ENCODE data around the gene FHL3. TPM values are rescaled to one million over a fixed set of nuclear protein-coding genes. Genes with fewer than 3 reads are reported as not detected.

Gene FHL3
- total RNA-seq, 4 donors from 2014 or later: 20.1 to 25.8 (median 21.9) TPM

- intact Hi-C loops (cut with DNase I; ENCODE audit: low total_unique reads): loop anchor here (10.0 kb wide), 1 partner anchor 808 kb away; no protein-coding TSS in a partner anchor
- TF ChIP-seq POLR2A (IDR thresholded peaks at IDR 0.05): no peak
- WGBS, 2 donors: 65 to 67% methylated on average over 8 of the region's 8 CpGs
- H3K4me3 ChIP-seq (ENCODE audit: low read depth, poor library complexity, severe bottlenecking): no peak overlapping the region
- no peak for DNase-seq (ENCODE audit: low spot score in 2 of 2)
Measured at GRCh38 chr1:38026592-38027200, 21.4 kb upstream of the FHL3 start.

- intact Hi-C loops (cut with DNase I; ENCODE audit: low total_unique reads): loop anchor here (10.0 kb wide), 1 partner anchor 809 kb away; no protein-coding TSS in a partner anchor
- DNase-seq (ENCODE audit: low spot score in 2 of 2): no peak
- no peak overlapping the region for H3K4me3 ChIP-seq (ENCODE audit: low read depth, poor library complexity, severe bottlenecking)
- TF ChIP-seq CTCF (IDR thresholded peaks at IDR 0.05): no peak
- no peak for TF ChIP-seq POLR2A (IDR thresholded peaks at IDR 0.05)
- WGBS, 2 donors: 63 to 65% methylated on average over 6 of the region's 6 CpGs
Measured at GRCh38 chr1:38025664-38026063, 20.4 kb upstream of the FHL3 start.

- H3K4me3 ChIP-seq (ENCODE audit: low read depth, poor library complexity, severe bottlenecking): no peak overlapping the region
- intact Hi-C loops (cut with DNase I; ENCODE audit: low total_unique reads): loop anchor here (10.0 kb wide), 1 partner anchor 810 kb away; no protein-coding TSS in a partner anchor
- 64 to 72% methylated on average over 2 of the region's 2 CpGs for WGBS, 2 donors
- no peak for DNase-seq (ENCODE audit: low spot score in 2 of 2)
- TF ChIP-seq POLR2A (IDR thresholded peaks at IDR 0.05) (no peak), CTCF (IDR thresholded peaks at IDR 0.05) (no peak)
Measured at GRCh38 chr1:38025233-38025632, 19.9 kb upstream of the FHL3 start.

GRCh38 chr1:38022810-38023209 lies 17.5 kb upstream of the FHL3 start:
- 87 to 90% methylated on average over 3 of the region's 3 CpGs for WGBS, 2 donors
- DNase-seq (ENCODE audit: low spot score in 2 of 2): no peak
- TF ChIP-seq POLR2A (IDR thresholded peaks at IDR 0.05): no peak
- TF ChIP-seq CTCF (IDR thresholded peaks at IDR 0.05): no peak
- intact Hi-C loops (cut with DNase I; ENCODE audit: low total_unique reads): loop anchor here (10.0 kb wide), 1 partner anchor 812 kb away; no protein-coding TSS in a partner anchor
- H3K4me3 ChIP-seq (ENCODE audit: low read depth, poor library complexity, severe bottlenecking): no peak overlapping the region

GRCh38 chr1:38021969-38022368 lies 16.7 kb upstream of the FHL3 start:
- TF ChIP-seq POLR2A (IDR thresholded peaks at IDR 0.05): no peak
- TF ChIP-seq CTCF (IDR thresholded peaks at IDR 0.05): no peak
- WGBS, 2 donors: 94 to 95% methylated on average over 5 of the region's 5 CpGs
- intact Hi-C loops (cut with DNase I; ENCODE audit: low total_unique reads): loop anchor here (10.0 kb wide), 1 partner anchor 813 kb away; no protein-coding TSS in a partner anchor
- no peak overlapping the region for H3K4me3 ChIP-seq (ENCODE audit: low read depth, poor library complexity, severe bottlenecking)
- no peak for DNase-seq (ENCODE audit: low spot score in 2 of 2)

GRCh38 chr1:38020396-38020795 lies 15.1 kb upstream of the FHL3 start:
- 89 to 95% methylated on average over 2 of the region's 2 CpGs for WGBS, 2 donors
- intact Hi-C loops (cut with DNase I; ENCODE audit: low total_unique reads): loop anchor here (10.0 kb wide), 1 partner anchor 814 kb away; no protein-coding TSS in a partner anchor
- DNase-seq (ENCODE audit: low spot score in 2 of 2): no peak
- TF ChIP-seq POLR2A (IDR thresholded peaks at IDR 0.05) (no peak), CTCF (IDR thresholded peaks at IDR 0.05) (no peak)
- no peak overlapping the region for H3K4me3 ChIP-seq (ENCODE audit: low read depth, poor library complexity, severe bottlenecking)
